Heart left ventricle (tissue), 16 donors: ENCODE measurements around the gene DMGDH. TPM values are rescaled to one million over a fixed set of nuclear protein-coding genes. Genes with fewer than 3 reads are reported as not detected.
"Not testable (repeated sequence)": the region's sequence is repeated elsewhere in the genome, so short reads cannot be mapped to it uniquely, and the experiment has no call there.

ENCODE experiments used
- ATAC-seq, 4 donors: fragments of 200-7000 bp; cut with Tn5 transposase; one replicate each; pipeline ENCODE4 v1.9.1; 2020 to 2022; ENCODE audit warnings: moderate library complexity in 4 of 4, mild to moderate bottlenecking in 3 of 4, moderate number of reproducible peaks in 1 of 4
- DNase-seq, 5 donors: peaks; one replicate each; pipeline ENCODE4 v3.0.0-alpha.2; 2020
- H3K27ac ChIP-seq, 12 donors: fragments of 200-600 bp; sonication (generic) in 4 of 12; one replicate each; pipeline versions ENCODE4 v1.5.0 to v1.8.0; 2016 to 2022; ENCODE audit warnings: mild to moderate bottlenecking in 2 of 12
- H3K27me3 ChIP-seq, 9 donors: fragments of 200-600 bp; sonication (generic) in 2 of 9; one replicate each; pipeline versions ENCODE4 v1.5.1 to v1.8.0; 2016 to 2022; ENCODE audit warnings: mild to moderate bottlenecking in 3 of 9
- H3K36me3 ChIP-seq, 9 donors: fragments of 200-600 bp; sonication (generic) in 2 of 9; one replicate each; pipeline versions ENCODE4 v1.5.0 to v1.8.0; 2018 to 2022; ENCODE audit warnings: mild to moderate bottlenecking in 2 of 9
- H3K4me1 ChIP-seq, 12 donors: fragments of 200-600 bp; sonication (generic) in 4 of 12; one replicate each; pipeline versions ENCODE4 v1.5.0 to v1.8.0; 2016 to 2022; ENCODE audit warnings: mild to moderate bottlenecking in 3 of 12
- H3K4me3 ChIP-seq, 12 donors: fragments of 200-600 bp; sonication (generic) in 4 of 12; one replicate each; pipeline versions ENCODE4 v1.5.0 to v1.8.0; 2017 to 2022; ENCODE audit warnings: mild to moderate bottlenecking in 9 of 12, moderate library complexity in 4 of 12
- H3K9me3 ChIP-seq, 12 donors: fragments of 200-600 bp; sonication (generic) in 4 of 12; one replicate each; pipeline versions ENCODE4 v1.5.0 to v1.8.0; 2016 to 2022; ENCODE audit warnings: mild to moderate bottlenecking in 1 of 12
- CTCF ChIP-seq, 12 donors: fragments of 200-600 bp; sonication (generic) in 4 of 12; IDR thresholded peaks; one replicate each; pipeline versions ENCODE4 v1.5.0 to v1.8.0; 2018 to 2022; ENCODE audit warnings: antibody characterized with exemption in 12 of 12, mild to moderate bottlenecking in 5 of 12
- POLR2A ChIP-seq, 2 donors: fragments of 450-650 bp; IDR thresholded peaks; one replicate each; pipeline ENCODE4 v1.6.1; 2017; ENCODE audit warnings: antibody characterized with exemption in 2 of 2, mild to moderate bottlenecking in 2 of 2, moderate library complexity in 2 of 2
- WGBS, 4 donors: extraction: QIAGEN DNeasy Blood & Tissue Kit in 2 of 4; methylation state at CpG; one replicate each; pipeline versions ENCODE4 v1.1.5 to v1.1.7; 2013 to 2018; 5-methylcytosine and 5-hydroxymethylcytosine counted together
- intact Hi-C, 10 donors: fragments of 100-400 bp; cut with DNase I; formaldehyde crosslinking; loops; one replicate each; pipeline versions ENCODE4 v1.11.1 to v1.14.2; 2022
- polyA plus RNA-seq, 2 donors: library from polyadenylated mRNA; stranded (reverse); fragments of 200-250 nt; gene quantifications; one replicate each; pipeline ENCODE4 v1.2.3, GENCODE V29; 2013
- total RNA-seq, 9 donors: library from RNA; depleted of rRNA in 2 of 9; stranded (reverse); fragments of >200 nt in 2 of 9; fragmentation: NEBNext Ultra II Directional in 3 of 9; extraction: Animal tissue kit (Norgen Biotek cat#: 25700) in 3 of 9; gene quantifications; one replicate each; pipeline versions ENCODE4 v1.1.0 to v1.2.4, GENCODE V29; 2016 to 2023
- donor health status: ischemic (EF 13 %, LVEDD 7.1; RV severe dilation, severe dysfunction).
- donor health status: healthy with polysubstance abuse.
- donor health status: DM: no; HTN: yes; CAD: no.
- donor health status: DM: no; HTN: no; CAD: no.
- donor health status: ischemic (EF 25% LVEDD 6.9; RV normal size, moderate dysfunction).
- donor health status: ischemic (EF 25% LVEDD 5.7; RV mildly dilated, moderate dysfunction).
- donor health status: healthy.
- donor health status: DM: yes; HTN: yes; CAD: no.
- donor health status: ischemic (EF 35%, LVEDD 5.7; RV mildly dilated, moderate dysfunction).
- donor health status: nonischemic (EF 11% LVEDD 7.7; RV severe dilation, severe dysfunction).
- donor health status: DM: yes; HTN: yes; CAD: no.
- donor health status: PGD.
- donor health status: ischemic (EF 29% LVEDD 5.4; RV normal size, mild dysfunction).
- donor health status: nonischemic (EF 23%, LVEDD 6.1; RV moderate dilation, normal function).

The DMGDH gene
- total and polyA plus RNA-seq, 11 donors = 0.25 to 3.2 (median 2.2) TPM

GRCh38 chr5:78984439-78985115 lies 84.9 kb downstream of the DMGDH start:
- no peaks in the 10 kb centered on the region for H3K27me3 ChIP-seq
- H3K4me3 ChIP-seq = peak overlapping the region; percentile 59 to 96 (median 82)
- no peaks in the 10 kb centered on the region for H3K36me3 ChIP-seq
- TF ChIP-seq CTCF (IDR thresholded peaks at IDR 0.05) = peak in 10 of 12 donors; percentile 21 to 62 (median 43)
- TF ChIP-seq POLR2A (IDR thresholded peaks at IDR 0.05) = no peak
- peak; percentile 87 to 92 (median 89) for DNase-seq
- H3K27ac ChIP-seq = peak overlapping the region; percentile 90 to 99 (median 96)
- peak; percentile 78 to 92 (median 86) for ATAC-seq
- H3K9me3 ChIP-seq = no peaks in the 10 kb centered on the region
- WGBS, 4 donors = 0 to 1% (median 0%) methylated on average over 24 to 79 of the region's 79 CpGs
- H3K4me1 ChIP-seq = peaks cover 0 to 29% (median 13%) of the 10 kb centered on the region in 12 donors
- intact Hi-C loops = loop anchor here in 1 of 10 donors (1.0 kb wide), 1 partner anchor 76 kb away; no protein-coding TSS in a partner anchor

- ATAC-seq (no peak), DNase-seq (no peak)
- H3K27me3 ChIP-seq = no peaks in the 10 kb centered on the region
- H3K9me3 ChIP-seq = no peaks in the 10 kb centered on the region
- peak overlapping the region; percentile 59 to 96 (median 82) for H3K4me3 ChIP-seq
- 24 to 29% (median 24%) methylated on average over 17 of the region's 17 CpGs for WGBS, 4 donors
- H3K27ac ChIP-seq = peak overlapping the region; percentile 90 to 99 (median 96)
- peaks cover 0 to 29% (median 13%) of the 10 kb centered on the region in 12 donors for H3K4me1 ChIP-seq
- intact Hi-C loops = loop anchor here in 1 of 10 donors (1.0 kb wide), 1 partner anchor 76 kb away; no protein-coding TSS in a partner anchor
- TF ChIP-seq CTCF (IDR thresholded peaks at IDR 0.05) (no peak), POLR2A (IDR thresholded peaks at IDR 0.05) (no peak)
- no peaks in the 10 kb centered on the region for H3K36me3 ChIP-seq
These were observed 85.7 kb downstream of the DMGDH start for GRCh38 chr5:78983601-78984438.

- intact Hi-C loops, H3K36me3 ChIP-seq, ATAC-seq, H3K4me3 ChIP-seq, H3K9me3 ChIP-seq, H3K27me3 ChIP-seq, DNase-seq: not testable (repeated sequence)
- 92 to 95% (median 95%) methylated on average over 9 of the region's 9 CpGs for WGBS, 4 donors
- Histone ChIP-seq H3K4me1 (peaks cover 0 to 29% (median 13%) of the 10 kb centered on the region in 12 donors), H3K27ac (peak overlapping the region in 3 of 12 donors; percentile 93 to 99 (median 95))
These were observed 86.3 kb downstream of the DMGDH start for GRCh38 chr5:78983194-78983593.

GRCh38 chr5:78979909-78980308 lies 89.6 kb downstream of the DMGDH start:
- no peaks in the 10 kb centered on the region for H3K27me3 ChIP-seq
- DNase-seq (no peak), ATAC-seq (no peak)
- H3K4me3 ChIP-seq = no peak overlapping the region
- H3K9me3 ChIP-seq = no peaks in the 10 kb centered on the region
- intact Hi-C loops = no loop called here
- H3K27ac ChIP-seq = no peak overlapping the region
- TF ChIP-seq CTCF (IDR thresholded peaks at IDR 0.05) = no peak
- no peak for TF ChIP-seq POLR2A (IDR thresholded peaks at IDR 0.05)
- peaks cover 0 to 15% (median 7%) of the 10 kb centered on the region in 12 donors for H3K4me1 ChIP-seq
- no peaks in the 10 kb centered on the region for H3K36me3 ChIP-seq
